ENCODE data around the gene DAGLA. TPM values are rescaled to one million over a fixed set of nuclear protein-coding genes. Genes with fewer than 3 reads are reported as not detected.

Gene DAGLA
- total RNA-seq, 3 donors from 2014 or later = 2.4 to 4.5 (median 3.3) TPM

DNA sequence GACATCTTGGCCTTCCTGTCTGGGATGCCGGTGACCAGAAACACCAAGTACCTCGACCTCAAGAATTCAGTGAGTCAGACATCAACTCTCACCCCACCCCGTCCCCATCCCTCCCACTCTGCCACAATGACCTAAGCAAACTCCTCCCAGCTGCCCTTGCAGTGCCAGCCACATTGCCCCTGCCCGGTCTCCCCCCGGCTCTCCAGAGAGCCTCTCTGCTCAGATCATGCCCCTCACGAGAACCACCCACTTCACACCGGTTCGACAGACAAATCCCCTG lies 48.7 kb downstream of the DAGLA start:
- Histone ChIP-seq H3K27ac (no peak overlapping the region), H3K9me3 (no peaks in the 10 kb centered on the region), H3K36me3 (no peaks in the 10 kb centered on the region), H3K4me1 (peaks cover 0 to 11% of the 10 kb centered on the region in 2 donors), H3K4me3 (no peak overlapping the region), H3K27me3 (no peaks in the 10 kb centered on the region)
- intact Hi-C loops (cut with DNase I; ENCODE audit: low total_unique reads) = no loop called here
- TF ChIP-seq POLR2A (IDR thresholded peaks at IDR 0.05) = no peak
- TF ChIP-seq POLR2AphosphoS5 (IDR thresholded peaks at IDR 0.05) = no peak
- TF ChIP-seq, protein P1, sequence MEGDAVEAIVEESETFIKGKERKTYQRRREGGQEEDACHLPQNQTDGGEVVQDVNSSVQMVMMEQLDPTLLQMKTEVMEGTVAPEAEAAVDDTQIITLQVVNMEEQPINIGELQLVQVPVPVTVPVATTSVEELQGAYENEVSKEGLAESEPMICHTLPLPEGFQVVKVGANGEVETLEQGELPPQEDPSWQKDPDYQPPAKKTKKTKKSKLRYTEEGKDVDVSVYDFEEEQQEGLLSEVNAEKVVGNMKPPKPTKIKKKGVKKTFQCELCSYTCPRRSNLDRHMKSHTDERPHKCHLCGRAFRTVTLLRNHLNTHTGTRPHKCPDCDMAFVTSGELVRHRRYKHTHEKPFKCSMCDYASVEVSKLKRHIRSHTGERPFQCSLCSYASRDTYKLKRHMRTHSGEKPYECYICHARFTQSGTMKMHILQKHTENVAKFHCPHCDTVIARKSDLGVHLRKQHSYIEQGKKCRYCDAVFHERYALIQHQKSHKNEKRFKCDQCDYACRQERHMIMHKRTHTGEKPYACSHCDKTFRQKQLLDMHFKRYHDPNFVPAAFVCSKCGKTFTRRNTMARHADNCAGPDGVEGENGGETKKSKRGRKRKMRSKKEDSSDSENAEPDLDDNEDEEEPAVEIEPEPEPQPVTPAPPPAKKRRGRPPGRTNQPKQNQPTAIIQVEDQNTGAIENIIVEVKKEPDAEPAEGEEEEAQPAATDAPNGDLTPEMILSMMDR (IDR thresholded peaks at IDR 0.05) = no peak
- DNase-seq (ENCODE audit: low spot score in 2 of 2) = no peak

DNA sequence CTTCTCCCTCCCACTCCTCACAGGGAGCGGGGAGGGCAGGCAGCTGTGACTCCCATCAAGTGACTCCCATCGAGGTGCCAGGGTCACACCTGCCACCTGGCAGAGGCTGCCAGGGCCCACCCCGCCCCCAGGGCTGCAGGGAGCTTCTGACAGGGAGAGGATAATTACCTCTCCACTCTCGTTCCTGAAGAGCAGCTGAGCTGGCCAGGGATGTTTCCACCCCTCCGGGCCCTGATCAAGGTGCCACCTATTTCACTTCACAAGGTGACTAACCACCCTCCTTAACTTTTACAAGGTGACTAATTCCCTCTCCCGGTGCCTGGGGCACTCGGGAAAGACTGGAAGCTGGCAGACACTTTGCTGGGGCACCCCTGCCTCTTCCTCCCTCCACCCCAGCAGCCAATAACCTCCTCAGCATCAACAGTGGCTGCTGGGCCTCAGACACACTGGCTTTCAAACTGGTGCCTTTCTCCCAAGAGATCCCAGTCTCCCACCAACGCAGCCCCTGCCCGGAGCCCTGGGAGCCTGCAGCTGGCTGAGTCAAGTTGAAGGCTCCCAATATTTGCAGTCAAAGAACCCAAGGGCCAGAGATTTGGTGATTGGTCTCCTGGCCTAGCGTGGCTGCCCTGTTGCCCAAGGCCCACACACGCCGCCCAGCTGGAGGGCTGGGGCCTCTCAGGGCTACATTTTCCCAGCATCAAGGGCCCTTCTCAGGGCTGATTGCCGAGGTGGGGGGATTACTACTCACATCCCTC lies 50.2 kb downstream of the DAGLA start:
- no peaks in the 10 kb centered on the region for H3K9me3 ChIP-seq
- peaks cover 0 to 11% of the 10 kb centered on the region in 2 donors for H3K4me1 ChIP-seq
- H3K4me3 ChIP-seq = no peak overlapping the region
- H3K27ac ChIP-seq = peak overlapping the region in 1 of 2 donors; percentile 10
- peaks cover 3% of the 10 kb centered on the region for H3K36me3 ChIP-seq
- intact Hi-C loops (cut with DNase I; ENCODE audit: low total_unique reads) = loop anchor here (10.0 kb wide), 1 partner anchor 56 kb away; no protein-coding TSS in a partner anchor
- TF ChIP-seq POLR2A (IDR thresholded peaks at IDR 0.05) (no peak), POLR2AphosphoS5 (IDR thresholded peaks at IDR 0.05) (no peak)
- TF ChIP-seq, protein P1 (IDR thresholded peaks at IDR 0.05) = no peak
- peak in 1 of 2 donors; percentile 35 for DNase-seq (ENCODE audit: low spot score in 2 of 2)
- H3K27me3 ChIP-seq = no peaks in the 10 kb centered on the region

DNA sequence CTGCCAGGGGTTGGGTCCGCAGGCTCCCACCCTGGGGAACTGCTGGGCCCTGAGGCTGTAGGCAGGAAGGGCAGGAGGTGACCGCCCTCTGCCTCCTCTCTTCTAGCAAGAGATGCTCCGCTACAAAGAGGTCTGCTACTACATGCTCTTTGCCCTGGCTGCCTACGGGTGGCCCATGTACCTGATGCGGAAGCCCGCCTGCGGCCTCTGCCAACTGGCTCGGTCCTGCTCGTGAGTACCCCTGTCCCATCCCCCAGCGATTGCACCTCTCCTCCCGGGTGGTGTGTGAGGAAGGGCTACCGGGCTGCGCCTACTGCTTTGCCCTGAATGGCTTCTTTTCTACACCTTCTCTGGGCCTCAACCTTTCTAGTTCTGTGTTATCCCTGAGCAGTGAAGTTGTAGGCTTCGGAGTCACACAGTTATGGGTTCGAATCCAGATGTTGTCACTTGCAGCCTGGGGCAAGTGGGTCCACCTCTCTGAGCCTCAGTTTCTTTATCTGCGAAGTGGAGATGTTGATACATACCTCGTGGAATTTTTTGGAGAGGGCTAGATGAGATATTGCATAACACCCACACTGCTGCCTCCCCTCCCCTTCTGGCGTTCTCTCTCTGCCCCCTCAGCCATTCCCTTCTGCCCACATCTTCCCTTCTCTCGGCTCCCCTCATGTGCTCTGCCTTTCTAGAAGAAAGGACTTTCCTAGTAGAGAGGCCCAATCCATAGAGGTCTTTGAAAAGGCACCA lies 51.2 kb downstream of the DAGLA start:
- H3K27ac ChIP-seq = peak overlapping the region in 1 of 2 donors; percentile 53
- no peak for DNase-seq (ENCODE audit: low spot score in 2 of 2)
- no peaks in the 10 kb centered on the region for H3K27me3 ChIP-seq
- intact Hi-C loops (cut with DNase I; ENCODE audit: low total_unique reads) = loop anchor here (10.0 kb wide), 1 partner anchor 57 kb away; no protein-coding TSS in a partner anchor
- no peaks in the 10 kb centered on the region for H3K9me3 ChIP-seq
- peaks cover 10% of the 10 kb centered on the region for H3K36me3 ChIP-seq
- H3K4me3 ChIP-seq = no peak overlapping the region
- no peak for TF ChIP-seq POLR2A (IDR thresholded peaks at IDR 0.05)
- no peak for TF ChIP-seq POLR2AphosphoS5 (IDR thresholded peaks at IDR 0.05)
- H3K4me1 ChIP-seq = peaks cover 0 to 11% of the 10 kb centered on the region in 2 donors

DNA sequence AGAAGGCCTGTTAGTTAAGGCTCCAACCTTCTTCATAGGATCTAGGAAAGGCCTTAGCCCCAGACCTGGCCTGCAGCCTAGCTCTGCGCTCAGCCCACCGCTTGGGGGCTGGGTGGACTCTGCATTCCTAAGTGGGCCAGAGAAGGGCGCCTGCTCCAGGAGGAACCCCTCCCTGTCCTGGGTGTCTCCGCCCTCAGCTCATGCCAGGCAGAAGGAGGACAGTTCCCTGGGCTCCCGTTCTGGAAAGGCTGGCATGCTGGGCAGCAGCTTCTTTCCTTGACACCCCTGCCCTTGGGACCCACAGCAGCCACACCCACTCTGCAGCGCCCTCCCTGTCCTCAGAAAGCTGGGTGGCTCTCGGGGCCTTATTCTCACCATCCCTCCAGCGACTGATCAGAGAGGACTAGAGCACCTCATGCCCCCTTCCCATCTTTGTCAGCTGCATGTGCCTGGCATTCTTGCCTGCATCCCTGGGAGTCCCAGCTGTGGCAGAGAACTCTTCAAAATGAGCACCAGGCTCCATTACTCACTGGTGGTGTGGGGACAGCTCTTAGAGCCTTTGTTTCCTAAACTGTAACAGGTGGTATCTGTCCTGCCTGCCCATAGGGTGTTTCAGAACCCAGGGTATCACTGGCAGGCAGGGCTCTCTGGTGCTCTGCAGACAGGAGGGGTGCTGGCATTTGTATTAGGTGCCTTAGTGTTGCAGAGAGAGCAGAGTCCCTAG lies 51.9 kb downstream of the DAGLA start:
- H3K9me3 ChIP-seq = no peaks in the 10 kb centered on the region
- TF ChIP-seq, protein P1 (IDR thresholded peaks at IDR 0.05) = no peak
- TF ChIP-seq POLR2AphosphoS5 (IDR thresholded peaks at IDR 0.05) = no peak
- no peak for TF ChIP-seq POLR2A (IDR thresholded peaks at IDR 0.05)
- no peak for DNase-seq (ENCODE audit: low spot score in 2 of 2)
- H3K4me1 ChIP-seq = peaks cover 0 to 11% of the 10 kb centered on the region in 2 donors
- H3K27me3 ChIP-seq = no peaks in the 10 kb centered on the region
- no peak overlapping the region for H3K4me3 ChIP-seq
- H3K36me3 ChIP-seq = peaks cover 10% of the 10 kb centered on the region
- intact Hi-C loops (cut with DNase I; ENCODE audit: low total_unique reads) = loop anchor here (10.0 kb wide), 1 partner anchor 57 kb away; no protein-coding TSS in a partner anchor
- peak overlapping the region in 1 of 2 donors; percentile 53 for H3K27ac ChIP-seq

DNA sequence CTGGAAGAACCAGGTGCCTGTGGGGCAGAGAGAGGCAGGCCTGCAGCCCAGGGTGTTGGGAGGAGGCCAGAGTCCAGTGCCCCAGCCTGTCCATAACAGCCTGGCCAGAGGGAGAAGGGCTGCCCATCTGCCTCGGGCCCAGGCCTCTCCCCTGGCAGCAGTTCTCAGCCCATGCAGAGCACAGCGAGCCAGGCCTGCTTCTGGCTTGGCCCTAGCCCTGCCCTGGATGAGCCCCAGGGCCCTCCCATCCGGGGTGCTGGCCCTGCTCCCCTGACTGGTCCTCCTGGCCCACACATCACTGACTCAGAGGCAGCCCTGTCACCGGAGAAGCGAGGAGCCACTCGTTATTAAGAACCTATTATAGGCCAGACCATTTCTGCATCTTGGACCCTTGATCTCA lies 52.5 kb downstream of the DAGLA start:
- no peak overlapping the region for H3K4me3 ChIP-seq
- peaks cover 10% of the 10 kb centered on the region for H3K36me3 ChIP-seq
- peaks cover 0 to 11% of the 10 kb centered on the region in 2 donors for H3K4me1 ChIP-seq
- intact Hi-C loops (cut with DNase I; ENCODE audit: low total_unique reads) = loop anchor here (10.0 kb wide), 1 partner anchor 58 kb away; no protein-coding TSS in a partner anchor
- no peaks in the 10 kb centered on the region for H3K9me3 ChIP-seq
- no peaks in the 10 kb centered on the region for H3K27me3 ChIP-seq
- DNase-seq (ENCODE audit: low spot score in 2 of 2) = no peak
- peak overlapping the region; percentile 53 to 62 for H3K27ac ChIP-seq
- no peak for TF ChIP-seq POLR2A (IDR thresholded peaks at IDR 0.05)
- TF ChIP-seq, protein P1 (IDR thresholded peaks at IDR 0.05) = no peak
- TF ChIP-seq POLR2AphosphoS5 (IDR thresholded peaks at IDR 0.05) = no peak
